Keratinocyte (primary cell): Measurements from ENCODE around the gene TADA2B. TPM values are rescaled to one million over a fixed set of nuclear protein-coding genes. Genes with fewer than 3 reads are reported as not detected.

Experiments used
- DNase-seq: peaks from one replicate; pipeline ENCODE4 v3.0.0-alpha.2; 2011; ENCODE audit warnings: low read depth, missing footprints, low spot score
- FAIRE-seq: peaks from 2 replicates; lab custom pipeline; 2011; peaks lifted over from hg19 to GRCh38; lab: Jason Lieb, UNC
- H2AFZ ChIP-seq: 2 replicates; pipeline ENCODE4 v1.6.0; 2012; ENCODE audit warnings: low read length, control low read depth, inconsistent platforms; ENCODE audit not compliant: control insufficient read depth
- H3K27ac ChIP-seq: 2 replicates; pipeline ENCODE4 v1.5.1; 2011; ENCODE audit warnings: low read length; ENCODE audit not compliant: control insufficient read depth, insufficient read depth
- H3K27me3 ChIP-seq: 3 replicates; pipeline ENCODE4 v1.6.0; 2011; ENCODE audit warnings: low read length; ENCODE audit not compliant: control insufficient read depth, insufficient read depth; ENCODE audit errors: extremely low read depth
- H3K36me3 ChIP-seq, 2 experiments: 2 replicates in 1 of 2; 3 replicates in 1 of 2; pipeline ENCODE4 v1.5.1; 2011; ENCODE audit warnings: low read length in 2 of 2, mild to moderate bottlenecking in 1 of 2; ENCODE audit not compliant: control insufficient read depth in 2 of 2, insufficient read depth in 2 of 2; ENCODE audit errors: extremely low read depth in 1 of 2
- H3K4me1 ChIP-seq: 3 replicates; pipeline ENCODE4 v1.5.1; 2011; ENCODE audit warnings: low read length; ENCODE audit not compliant: control insufficient read depth, insufficient read depth; ENCODE audit errors: extremely low read depth
- H3K4me2 ChIP-seq: 3 replicates; pipeline ENCODE4 v1.6.0; 2011; ENCODE audit warnings: low read depth, low read length; ENCODE audit not compliant: control insufficient read depth, insufficient read depth; ENCODE audit errors: extremely low read depth
- H3K4me3 ChIP-seq, 3 experiments: fragments of 200-600 bp in 1 of 3; sonication (generic) in 1 of 3; 2 replicates in 2 of 3; 3 replicates in 1 of 3; pipeline ENCODE4 v1.5.1; 2011 to 2016; ENCODE audit warnings: low read length in 3 of 3, mild to moderate bottlenecking in 3 of 3, control low read depth in 2 of 3, inconsistent platforms in 1 of 3, low read depth in 1 of 3, mixed read lengths in 1 of 3, mixed run types in 1 of 3, moderate library complexity in 1 of 3; ENCODE audit not compliant: control insufficient read depth in 2 of 3, insufficient read depth in 2 of 3; ENCODE audit errors: extremely low read depth in 1 of 3
- H3K79me2 ChIP-seq: 2 replicates; pipeline ENCODE4 v1.6.0; 2012; ENCODE audit warnings: low read length; ENCODE audit not compliant: control insufficient read depth, insufficient read depth
- H3K9ac ChIP-seq: 3 replicates; pipeline ENCODE4 v1.6.0; 2011; ENCODE audit warnings: low read length; ENCODE audit not compliant: control insufficient read depth, insufficient read depth; ENCODE audit errors: extremely low read depth
- H3K9me1 ChIP-seq: 3 replicates; pipeline ENCODE4 v1.6.0; 2011; ENCODE audit warnings: low read length; ENCODE audit not compliant: control insufficient read depth, insufficient read depth; ENCODE audit errors: extremely low read depth
- H3K9me3 ChIP-seq: 2 replicates; pipeline ENCODE4 v1.5.1; 2012; ENCODE audit warnings: low read depth, low read length; ENCODE audit not compliant: control insufficient read depth
- H4K20me1 ChIP-seq: 3 replicates; pipeline ENCODE4 v1.6.0; 2011; ENCODE audit warnings: low read length; ENCODE audit not compliant: control insufficient read depth, insufficient read depth; ENCODE audit errors: extremely low read depth
- EZH2 ChIP-seq: IDR thresholded peaks from one replicate; pipeline ENCODE4 v1.6.1; 2012; ENCODE audit warnings: inconsistent platforms, mild to moderate bottlenecking, low read length, moderate library complexity
- dilution Hi-C: fragments of 300-500 bp; cut with MboI; formaldehyde crosslinking; loops from one replicate; pipeline ENCODE4 v1.7.0; 2020; ENCODE audit warnings: low sequenced_read_pairs; ENCODE audit not compliant: extremely low pct_ligation_motif_present
- polyA plus RNA-seq, 5 experiments: library from polyadenylated mRNA; depleted of rRNA in 3 of 5; stranded (reverse) in 3 of 5; stranded (forward) in 1 of 5; unstranded in 1 of 5; fragments of >200 nt; gene quantifications; 1 replicate in 1 of 5; 2 replicates in 3 of 5; 3 replicates in 1 of 5; pipeline versions ENCODE4 v1.2.1 to v1.2.3, GENCODE V29; 2011 to 2012; ENCODE audit warnings: missing spikeins in 2 of 5, low read depth in 1 of 5, low replicate concordance in 1 of 5
- TF ChIP-seq, protein P1 (sequence below), 3 experiments: IDR thresholded peaks in 1 of 3; conservative IDR thresholded peaks in 1 of 3; optimal IDR thresholded peaks in 1 of 3; 2 replicates in 2 of 3; 3 replicates in 1 of 3; pipeline versions ENCODE3 to v1.5.1; 2011; ENCODE audit warnings: low read length in 3 of 3, mild to moderate bottlenecking in 3 of 3, moderate library complexity in 2 of 3, control low read depth in 1 of 3, inconsistent platforms in 1 of 3; ENCODE audit not compliant: insufficient read depth in 2 of 3; ENCODE audit errors: extremely low read depth in 1 of 3

The TADA2B gene
- polyA plus RNA-seq, 1 donor (not counting 4 experiments of a cell fraction or from before 2014, with no cell fraction given), result 5.3 TPM

DNA sequence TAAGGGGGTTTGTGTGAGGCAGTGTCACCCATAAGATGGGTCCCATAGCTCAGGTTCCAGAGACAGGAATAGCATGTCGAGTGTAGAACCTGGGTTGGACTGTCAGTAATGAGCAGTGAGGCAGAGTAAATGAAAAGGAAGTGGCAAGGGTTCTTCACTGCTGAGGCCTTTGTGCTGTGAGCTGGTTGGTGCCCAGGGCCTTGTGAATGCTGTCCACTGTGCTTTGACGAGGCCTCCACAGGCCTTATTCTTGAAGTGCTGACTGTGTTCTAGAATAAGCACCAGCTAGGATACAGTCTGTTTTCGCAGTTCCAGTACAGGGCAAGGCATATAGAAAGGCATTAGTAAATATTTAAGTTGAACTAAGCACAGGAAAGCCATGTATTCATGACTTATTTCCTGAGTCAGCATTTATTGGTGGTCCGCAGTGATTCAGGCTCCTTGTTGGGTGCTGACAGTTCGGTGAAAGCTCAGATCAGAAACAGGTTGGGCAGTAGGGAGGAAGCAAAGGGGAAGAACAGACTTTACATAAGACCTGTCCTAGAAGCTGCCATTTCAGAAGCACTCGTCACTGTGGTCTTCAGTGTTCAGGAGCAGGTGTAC is 25.6 kb upstream of the TADA2B start:
- no peak overlapping the region for H2AFZ ChIP-seq
- dilution Hi-C loops, result no loop called here
- H4K20me1 ChIP-seq, result no peaks in the 10 kb centered on the region
- H3K9ac ChIP-seq, result no peak overlapping the region
- DNase-seq (no peak), FAIRE-seq (no peak)
- H3K27me3 ChIP-seq, result no peaks in the 10 kb centered on the region
- peaks cover 44 to 56% of the 10 kb centered on the region in 2 experiments for H3K36me3 ChIP-seq
- peaks cover 10% of the 10 kb centered on the region for H3K4me1 ChIP-seq
- H3K4me2 ChIP-seq, result no peak overlapping the region
- no peak overlapping the region for H3K27ac ChIP-seq
- H3K9me1 ChIP-seq, result no peaks in the 10 kb centered on the region
- H3K4me3 ChIP-seq, result no peak overlapping the region
- TF ChIP-seq EZH2, result no peak
- peaks cover 6% of the 10 kb centered on the region for H3K79me2 ChIP-seq
- no peaks in the 10 kb centered on the region for H3K9me3 ChIP-seq

DNA sequence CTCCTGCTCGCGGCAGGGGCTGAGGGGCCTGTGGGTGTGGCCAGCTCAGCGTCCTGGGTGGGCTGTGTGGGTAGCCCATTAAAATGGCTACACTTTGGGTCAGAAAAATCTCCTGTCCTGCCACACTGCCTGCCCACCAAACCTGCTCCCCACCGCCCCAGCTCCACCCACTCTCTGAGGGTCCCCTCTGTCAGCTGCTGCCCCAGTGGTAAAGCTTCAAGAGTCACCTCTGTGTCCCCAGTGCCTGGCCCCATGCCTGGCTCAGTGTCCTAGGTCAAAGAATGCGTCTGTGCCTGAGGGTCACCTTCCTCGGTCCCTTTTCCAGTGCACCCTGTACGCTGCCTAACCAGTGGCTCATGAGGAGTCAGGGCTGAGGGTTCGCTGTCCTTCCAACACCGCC is 24.9 kb upstream of the TADA2B start:
- Histone ChIP-seq H2AFZ (no peak overlapping the region), H3K4me3 (no peak overlapping the region), H3K27ac (no peak overlapping the region), H3K36me3 (peaks cover 43 to 53% of the 10 kb centered on the region in 2 experiments), H3K27me3 (no peaks in the 10 kb centered on the region), H3K9me3 (no peaks in the 10 kb centered on the region), H3K9ac (no peak overlapping the region), H3K79me2 (peaks cover 6% of the 10 kb centered on the region), H3K4me1 (peaks cover 10% of the 10 kb centered on the region), H4K20me1 (no peaks in the 10 kb centered on the region), H3K4me2 (no peak overlapping the region), H3K9me1 (no peaks in the 10 kb centered on the region)
- dilution Hi-C loops, result no loop called here
- DNase-seq (no peak), FAIRE-seq (no peak)
- no peak for TF ChIP-seq EZH2
- TF ChIP-seq, protein P1, sequence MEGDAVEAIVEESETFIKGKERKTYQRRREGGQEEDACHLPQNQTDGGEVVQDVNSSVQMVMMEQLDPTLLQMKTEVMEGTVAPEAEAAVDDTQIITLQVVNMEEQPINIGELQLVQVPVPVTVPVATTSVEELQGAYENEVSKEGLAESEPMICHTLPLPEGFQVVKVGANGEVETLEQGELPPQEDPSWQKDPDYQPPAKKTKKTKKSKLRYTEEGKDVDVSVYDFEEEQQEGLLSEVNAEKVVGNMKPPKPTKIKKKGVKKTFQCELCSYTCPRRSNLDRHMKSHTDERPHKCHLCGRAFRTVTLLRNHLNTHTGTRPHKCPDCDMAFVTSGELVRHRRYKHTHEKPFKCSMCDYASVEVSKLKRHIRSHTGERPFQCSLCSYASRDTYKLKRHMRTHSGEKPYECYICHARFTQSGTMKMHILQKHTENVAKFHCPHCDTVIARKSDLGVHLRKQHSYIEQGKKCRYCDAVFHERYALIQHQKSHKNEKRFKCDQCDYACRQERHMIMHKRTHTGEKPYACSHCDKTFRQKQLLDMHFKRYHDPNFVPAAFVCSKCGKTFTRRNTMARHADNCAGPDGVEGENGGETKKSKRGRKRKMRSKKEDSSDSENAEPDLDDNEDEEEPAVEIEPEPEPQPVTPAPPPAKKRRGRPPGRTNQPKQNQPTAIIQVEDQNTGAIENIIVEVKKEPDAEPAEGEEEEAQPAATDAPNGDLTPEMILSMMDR (optimal IDR thresholded peaks at IDR 0.05 in 1 of 3, IDR thresholded peaks at IDR 0.05 in 1 of 3, conservative IDR thresholded peaks at IDR 0.05 in 1 of 3; ENCODE audit: extremely low read depth in 1 of 3, insufficient read depth in 2 of 3, low read length in 3 of 3), result no peak

DNA sequence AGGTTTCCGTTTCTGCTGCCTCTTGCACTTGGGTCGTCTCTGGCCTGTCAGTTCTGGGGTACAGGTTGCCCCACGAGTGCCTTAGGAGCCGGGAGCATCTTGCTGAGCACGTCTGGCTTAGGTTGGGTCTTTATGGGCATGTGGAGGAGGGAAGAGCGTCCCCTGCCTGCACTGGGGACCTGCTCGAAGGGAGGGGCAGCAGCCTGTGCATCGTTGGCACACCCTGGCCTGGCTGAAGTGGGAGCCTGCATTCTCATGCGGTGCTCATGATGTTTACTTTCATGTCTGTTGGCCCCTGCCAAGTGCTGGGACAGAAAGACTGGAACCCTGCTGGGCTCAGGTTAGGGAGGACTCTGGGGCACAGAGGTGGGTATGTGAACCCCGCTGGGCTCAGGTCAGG is 23.8 kb upstream of the TADA2B start:
- no peak overlapping the region for H3K4me3 ChIP-seq
- no peak overlapping the region for H3K4me2 ChIP-seq
- no peaks in the 10 kb centered on the region for H3K27me3 ChIP-seq
- H3K9me3 ChIP-seq, result no peaks in the 10 kb centered on the region
- dilution Hi-C loops, result no loop called here
- H3K79me2 ChIP-seq, result peaks cover 6% of the 10 kb centered on the region
- DNase-seq (no peak), FAIRE-seq (no peak)
- H3K9me1 ChIP-seq, result no peaks in the 10 kb centered on the region
- H3K27ac ChIP-seq, result no peak overlapping the region
- H3K4me1 ChIP-seq, result peaks cover 10% of the 10 kb centered on the region
- no peak overlapping the region for H2AFZ ChIP-seq
- H3K9ac ChIP-seq, result no peak overlapping the region
- H4K20me1 ChIP-seq, result no peaks in the 10 kb centered on the region
- peaks cover 43 to 61% of the 10 kb centered on the region in 2 experiments for H3K36me3 ChIP-seq
- no peak for TF ChIP-seq EZH2
- TF ChIP-seq, protein P1 (optimal IDR thresholded peaks at IDR 0.05 in 1 of 3, IDR thresholded peaks at IDR 0.05 in 1 of 3, conservative IDR thresholded peaks at IDR 0.05 in 1 of 3; ENCODE audit: extremely low read depth in 1 of 3, insufficient read depth in 2 of 3, low read length in 3 of 3), result no peak
